K562 (cell line): Measurements from ENCODE around the gene PRM3. TPM values are rescaled to one million over a fixed set of nuclear protein-coding genes. Genes with fewer than 3 reads are reported as not detected.

Source experiments
- ARNT ChIP-seq, 2 experiments: fragments of 450-650 bp; IDR thresholded peaks; 2 replicates each; pipeline ENCODE4 v1.6.1; 2016; ENCODE audit warnings: mild to moderate bottlenecking in 1 of 2
- DACH1 ChIP-seq: fragments of 450-650 bp; IDR thresholded peaks from 2 replicates; pipeline ENCODE4 v1.6.1; 2018; ENCODE audit not compliant: partially characterized antibody
- EP300 ChIP-seq: IDR thresholded peaks from 2 replicates; pipeline ENCODE4 v1.6.1; 2012; ENCODE audit warnings: low read length, improper control_type of control experiment
- EP400 ChIP-seq: fragments of 450-650 bp; IDR thresholded peaks from 2 replicates; pipeline ENCODE4 v1.6.1; 2017; ENCODE audit warnings: antibody characterized with exemption, mild to moderate bottlenecking, moderate library complexity
- FOXK2 ChIP-seq, 2 experiments: fragments of 450-650 bp; IDR thresholded peaks in 1 of 2; conservative IDR thresholded peaks in 1 of 2; 2 replicates each; pipeline ENCODE4 v1.6.1; 2016; ENCODE audit warnings: low read depth in 2 of 2, mild to moderate bottlenecking in 1 of 2
- FOXP1 ChIP-seq: sonication (generic); formaldehyde crosslinking; IDR thresholded peaks from 2 replicates; pipeline ENCODE4 v1.8.0; 2022; ENCODE audit warnings: mild to moderate bottlenecking, missing genetic modification reagents
- GABPB1 ChIP-seq: sonication (generic); formaldehyde crosslinking; IDR thresholded peaks from 2 replicates; pipeline ENCODE4 v1.8.0; 2022; ENCODE audit warnings: mild to moderate bottlenecking, missing genetic modification reagents
- HMBOX1 ChIP-seq: sonication (generic); IDR thresholded peaks from 2 replicates; pipeline ENCODE4 v1.6.1; 2016
- KDM5B ChIP-seq: fragments of 200-600 bp; sonication (generic); IDR thresholded peaks from 2 replicates; pipeline ENCODE4 v1.6.1; 2012; ENCODE audit warnings: low read depth, mild to moderate bottlenecking, moderate library complexity, low read length, control low read depth, inconsistent platforms; ENCODE audit not compliant: insufficient replicate concordance
- LARP7 ChIP-seq: fragments of 450-650 bp; IDR thresholded peaks from 2 replicates; pipeline ENCODE4 v1.6.1; 2016
- NELFE ChIP-seq: IDR thresholded peaks from 2 replicates; pipeline ENCODE4 v1.6.1; 2011; ENCODE audit warnings: mild to moderate bottlenecking; ENCODE audit not compliant: insufficient read depth, insufficient read length
- POLR2G ChIP-seq: fragments of 200-400 bp; formaldehyde crosslinking; IDR thresholded peaks from 2 replicates; pipeline ENCODE4 v1.6.1; 2017; ENCODE audit warnings: low read depth, mild to moderate bottlenecking, antibody characterized with exemption, low read length, moderate library complexity
- PURB ChIP-seq: sonication (generic); formaldehyde crosslinking; IDR thresholded peaks from 2 replicates; pipeline ENCODE4 v1.9.0; 2021; ENCODE audit warnings: low read depth, mild to moderate bottlenecking, missing genetic modification reagents
- RFX1 ChIP-seq: fragments of 450-650 bp; IDR thresholded peaks from 2 replicates; pipeline ENCODE4 v1.6.1; 2016; ENCODE audit warnings: mild to moderate bottlenecking, moderate library complexity
- SLC30A9 ChIP-seq: fragments of 250-450 bp; sonication (Bioruptor Pico); IDR thresholded peaks from 2 replicates; pipeline ENCODE4 v1.8.0; 2022; ENCODE audit warnings: mild to moderate bottlenecking, moderate library complexity
- SMC3 ChIP-seq: conservative IDR thresholded peaks from 2 replicates; pipeline ENCODE4 v1.6.1; 2011; ENCODE audit warnings: low read depth, low read length, improper control_type of control experiment; ENCODE audit not compliant: insufficient read depth
- THRAP3 ChIP-seq: fragments of 450-650 bp; IDR thresholded peaks from 2 replicates; pipeline ENCODE4 v1.6.1; 2016; ENCODE audit warnings: mild to moderate bottlenecking, inconsistent platforms, borderline replicate concordance
- ZNF133 ChIP-seq: fragments of 250-450 bp; sonication (Bioruptor Pico); IDR thresholded peaks from 2 replicates; pipeline ENCODE4 v1.4.0; 2020; ENCODE audit warnings: mild to moderate bottlenecking
- ZZZ3 ChIP-seq: fragments of 450-650 bp; IDR thresholded peaks from 2 replicates; pipeline ENCODE4 v1.6.1; 2016; ENCODE audit warnings: antibody characterized with exemption, mild to moderate bottlenecking, moderate library complexity
- polyA plus RNA-seq, 8 experiments: library from polyadenylated mRNA; depleted of rRNA in 4 of 8; stranded (reverse) in 5 of 8; unstranded in 3 of 8; fragments of >200 nt; fragmentation: Nextera tagmentation in 2 of 8; fragmentation: Illumina TruSeq in 1 of 8; extraction: Ambion mirVana in 2 of 8; extraction: Trizol in 1 of 8; gene quantifications; 2 replicates each; pipeline versions ENCODE4 v1.2.1 to v1.2.3, GENCODE V29; 2011 to 2014; ENCODE audit warnings: inconsistent platforms in 1 of 8, missing spikeins in 1 of 8
- total RNA-seq, 7 experiments: library from RNA; depleted of rRNA in 6 of 7; stranded (reverse); fragments of >200 nt in 6 of 7; fragmentation: Illumina TruSeq in 2 of 7; extraction: Trizol in 2 of 7; gene quantifications; 2 replicates each; pipeline versions ENCODE4 v1.2.1 to v1.2.3, GENCODE V29; 2011 to 2021; ENCODE audit warnings: low replicate concordance in 1 of 7
- TF ChIP-seq, protein P1 (sequence below), 2 experiments: IDR thresholded peaks in 1 of 2; conservative IDR thresholded peaks in 1 of 2; 2 replicates each; pipeline ENCODE4 v1.6.1; 2016; ENCODE audit warnings: low read depth in 2 of 2, mild to moderate bottlenecking in 1 of 2, missing compliant biosample characterization in 1 of 2, missing genetic modification characterization in 1 of 2, moderate library complexity in 1 of 2
- TF ChIP-seq, protein P2 (sequence below): sonication (generic); formaldehyde crosslinking; IDR thresholded peaks from 2 replicates; pipeline ENCODE4 v1.5.0; 2020; ENCODE audit warnings: missing genetic modification reagents
- TF ChIP-seq, protein P3 (sequence below): fragments of 250-450 bp; sonication (Bioruptor Pico); IDR thresholded peaks from 2 replicates; pipeline ENCODE4 v1.8.0; 2022; ENCODE audit warnings: inconsistent platforms
- TF ChIP-seq, protein P4 (sequence below): sonication (generic); formaldehyde crosslinking; IDR thresholded peaks from 2 replicates; pipeline ENCODE4 v1.8.0; 2022; ENCODE audit warnings: mild to moderate bottlenecking, missing genetic modification reagents

PRM3 gene
- total and polyA plus RNA-seq, 9 of the 15 experiments (the other 6 are each of a cell fraction or from before 2014, with no cell fraction given): not detected

DNA sequence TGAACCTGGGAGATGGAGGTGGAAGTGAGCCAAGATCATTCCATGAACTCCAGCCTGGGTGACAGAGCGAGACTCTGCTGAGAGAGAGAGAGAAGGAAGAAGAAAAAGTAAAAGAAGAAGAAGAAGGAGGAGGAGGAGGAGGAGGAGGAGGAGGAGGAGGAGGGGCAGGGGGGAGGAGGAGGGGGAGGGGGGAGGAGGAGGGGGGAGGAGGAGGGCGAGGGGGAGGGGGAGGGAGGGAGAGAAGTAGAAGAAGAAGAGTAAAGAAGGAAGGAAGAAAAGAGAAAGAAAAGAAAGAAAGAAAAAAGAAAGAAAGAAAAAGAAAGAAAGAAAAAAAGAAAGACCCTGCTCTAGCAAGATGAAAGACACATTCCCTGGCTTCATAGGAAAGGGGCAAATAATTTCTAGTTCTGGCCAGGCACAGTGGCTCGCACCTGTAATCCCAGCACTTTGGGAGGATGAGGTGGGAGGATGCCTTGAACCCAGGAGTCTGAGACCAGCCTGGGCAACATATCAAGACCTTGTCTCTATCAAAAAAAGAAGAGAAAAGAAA is 41.1 kb downstream of the PRM3 start (continued):
- TF ChIP-seq RFX1 (no peak), DACH1 (no peak), NELFE (no peak), LARP7 (0 out of 2 replicates have a peak, but pooled peaks have one; percentile 11), HMBOX1 (no peak), FOXK2 (conservative IDR thresholded peaks at IDR 0.05 in 1 of 2, IDR thresholded peaks at IDR 0.05 in 1 of 2; ENCODE audit: low read depth in 2 of 2) (no peak), EP300 (no peak), POLR2G (no peak), SMC3 (no peak), THRAP3 (0 out of 2 replicates have a peak, but pooled peaks have one; percentile 41), SLC30A9 (no peak), EP400 (no peak), FOXP1 (no peak), PURB (CRISPR knock-in tag) (no peak), GABPB1 (CRISPR knock-in tag) (no peak), ZNF133 (CRISPR knock-in tag) (no peak), KDM5B (peak; percentile 31), ZZZ3 (0 out of 2 replicates have a peak, but pooled peaks have one; percentile 39), ARNT (IDR thresholded peaks at IDR 0.05) (0 out of 4 replicates have a peak, but pooled peaks of 1 of the 2 experiments have one; percentile 17)
- TF ChIP-seq, protein P1, sequence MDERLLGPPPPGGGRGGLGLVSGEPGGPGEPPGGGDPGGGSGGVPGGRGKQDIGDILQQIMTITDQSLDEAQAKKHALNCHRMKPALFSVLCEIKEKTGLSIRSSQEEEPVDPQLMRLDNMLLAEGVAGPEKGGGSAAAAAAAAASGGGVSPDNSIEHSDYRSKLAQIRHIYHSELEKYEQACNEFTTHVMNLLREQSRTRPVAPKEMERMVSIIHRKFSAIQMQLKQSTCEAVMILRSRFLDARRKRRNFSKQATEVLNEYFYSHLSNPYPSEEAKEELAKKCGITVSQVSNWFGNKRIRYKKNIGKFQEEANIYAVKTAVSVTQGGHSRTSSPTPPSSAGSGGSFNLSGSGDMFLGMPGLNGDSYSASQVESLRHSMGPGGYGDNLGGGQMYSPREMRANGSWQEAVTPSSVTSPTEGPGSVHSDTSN (CRISPR knock-in tag; IDR thresholded peaks at IDR 0.05; ENCODE audit: low read depth): no peak
- TF ChIP-seq, protein P1 (tag; conservative IDR thresholded peaks at IDR 0.05; ENCODE audit: low read depth): no peak
- TF ChIP-seq, protein P2, sequence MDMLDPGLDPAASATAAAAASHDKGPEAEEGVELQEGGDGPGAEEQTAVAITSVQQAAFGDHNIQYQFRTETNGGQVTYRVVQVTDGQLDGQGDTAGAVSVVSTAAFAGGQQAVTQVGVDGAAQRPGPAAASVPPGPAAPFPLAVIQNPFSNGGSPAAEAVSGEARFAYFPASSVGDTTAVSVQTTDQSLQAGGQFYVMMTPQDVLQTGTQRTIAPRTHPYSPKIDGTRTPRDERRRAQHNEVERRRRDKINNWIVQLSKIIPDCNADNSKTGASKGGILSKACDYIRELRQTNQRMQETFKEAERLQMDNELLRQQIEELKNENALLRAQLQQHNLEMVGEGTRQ (CRISPR knock-in tag): no peak
- TF ChIP-seq, protein P3, sequence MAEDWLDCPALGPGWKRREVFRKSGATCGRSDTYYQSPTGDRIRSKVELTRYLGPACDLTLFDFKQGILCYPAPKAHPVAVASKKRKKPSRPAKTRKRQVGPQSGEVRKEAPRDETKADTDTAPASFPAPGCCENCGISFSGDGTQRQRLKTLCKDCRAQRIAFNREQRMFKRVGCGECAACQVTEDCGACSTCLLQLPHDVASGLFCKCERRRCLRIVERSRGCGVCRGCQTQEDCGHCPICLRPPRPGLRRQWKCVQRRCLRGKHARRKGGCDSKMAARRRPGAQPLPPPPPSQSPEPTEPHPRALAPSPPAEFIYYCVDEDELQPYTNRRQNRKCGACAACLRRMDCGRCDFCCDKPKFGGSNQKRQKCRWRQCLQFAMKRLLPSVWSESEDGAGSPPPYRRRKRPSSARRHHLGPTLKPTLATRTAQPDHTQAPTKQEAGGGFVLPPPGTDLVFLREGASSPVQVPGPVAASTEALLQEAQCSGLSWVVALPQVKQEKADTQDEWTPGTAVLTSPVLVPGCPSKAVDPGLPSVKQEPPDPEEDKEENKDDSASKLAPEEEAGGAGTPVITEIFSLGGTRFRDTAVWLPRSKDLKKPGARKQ: no peak
- TF ChIP-seq, protein P4, sequence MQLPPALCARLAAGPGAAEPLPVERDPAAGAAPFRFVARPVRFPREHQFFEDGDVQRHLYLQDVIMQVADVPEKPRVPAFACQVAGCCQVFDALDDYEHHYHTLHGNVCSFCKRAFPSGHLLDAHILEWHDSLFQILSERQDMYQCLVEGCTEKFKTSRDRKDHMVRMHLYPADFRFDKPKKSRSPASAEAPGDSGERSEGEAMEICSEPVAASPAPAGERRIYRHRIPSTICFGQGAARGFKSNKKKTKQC: no peak
